H54 (cell line): ENCODE results near the gene PTCRA.
"Not testable (repeated sequence)": the region's sequence is repeated elsewhere in the genome, so short reads cannot be mapped to it uniquely, and the experiment has no call there.

Source experiments
- DNase-seq: peaks from one replicate; pipeline ENCODE4 v3.0.0; 2011; ENCODE audit warnings: low spot score, mixed read lengths; ENCODE audit not compliant: insufficient read length
- FAIRE-seq: peaks from 3 replicates; lab custom pipeline; 2011; peaks lifted over from hg19 to GRCh38; lab: Jason Lieb, UNC
- POLR2A ChIP-seq: IDR thresholded peaks from 2 replicates; pipeline ENCODE4 v1.6.1; 2011; ENCODE audit warnings: low read depth, mild to moderate bottlenecking, low read length

The PTCRA gene

DNA sequence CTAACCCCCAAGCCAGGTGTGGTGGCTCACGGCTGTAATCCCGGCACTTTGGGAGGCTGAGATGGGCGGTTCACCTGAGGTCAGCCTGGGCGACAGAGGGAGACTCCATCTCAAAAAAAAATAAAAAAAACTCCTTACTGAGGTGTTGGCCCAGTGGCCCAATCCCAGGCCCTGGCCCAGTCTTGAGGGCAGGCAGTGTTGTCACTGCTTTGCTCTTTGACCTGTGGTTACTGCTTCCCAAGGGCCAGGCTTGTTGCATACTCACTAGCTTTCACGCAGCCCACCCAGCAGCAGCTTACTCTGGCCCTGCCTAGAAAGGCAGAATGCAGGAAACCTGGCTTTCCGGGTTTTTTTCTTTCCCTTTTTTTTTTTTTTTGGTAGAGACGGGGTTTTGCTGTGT lies 26.6 kb downstream of the PTCRA start:
- FAIRE-seq (no peak), DNase-seq (no peak)
- no peak for TF ChIP-seq POLR2A

GRCh38 chr6:42947950-42948349 lies 32.1 kb downstream of the PTCRA start:
- no peak for TF ChIP-seq POLR2A
- DNase-seq (no peak), FAIRE-seq (no peak)

- no peak for FAIRE-seq
- DNase-seq, result no peak
- no peak for TF ChIP-seq POLR2A
These were observed 36.5 kb downstream of the PTCRA start for GRCh38 chr6:42952389-42952788.

GRCh38 chr6:42954405-42954804 lies 38.6 kb downstream of the PTCRA start:
- FAIRE-seq, DNase-seq: not testable (repeated sequence)

DNA sequence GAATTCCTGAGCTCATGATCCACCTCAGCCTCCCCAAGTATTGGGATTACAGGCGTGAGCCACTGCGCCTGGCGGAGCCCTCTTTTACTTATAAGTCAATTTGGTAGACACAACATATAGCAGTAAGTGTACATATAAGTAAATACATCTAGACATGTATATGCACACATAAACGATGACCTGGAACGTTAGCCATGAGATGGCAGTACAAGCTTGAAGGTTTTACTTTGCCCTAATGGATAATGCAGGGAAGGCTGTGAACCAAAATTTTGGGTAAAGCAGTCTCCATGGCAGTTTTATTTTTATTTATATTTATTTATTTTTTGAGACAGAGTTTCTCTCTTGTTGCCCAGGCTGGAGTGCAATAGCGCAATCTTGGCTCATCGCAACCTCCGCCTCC lies 42.3 kb downstream of the PTCRA start:
- DNase-seq, result no peak

GRCh38 chr6:42959917-42960242 lies 44.0 kb downstream of the PTCRA start:
- FAIRE-seq (no peak), DNase-seq (no peak)
- no peak for TF ChIP-seq POLR2A

More for the DNA sequence above, 42.3 kb downstream of the PTCRA start:
- no peak for FAIRE-seq
- no peak for TF ChIP-seq POLR2A

DNA sequence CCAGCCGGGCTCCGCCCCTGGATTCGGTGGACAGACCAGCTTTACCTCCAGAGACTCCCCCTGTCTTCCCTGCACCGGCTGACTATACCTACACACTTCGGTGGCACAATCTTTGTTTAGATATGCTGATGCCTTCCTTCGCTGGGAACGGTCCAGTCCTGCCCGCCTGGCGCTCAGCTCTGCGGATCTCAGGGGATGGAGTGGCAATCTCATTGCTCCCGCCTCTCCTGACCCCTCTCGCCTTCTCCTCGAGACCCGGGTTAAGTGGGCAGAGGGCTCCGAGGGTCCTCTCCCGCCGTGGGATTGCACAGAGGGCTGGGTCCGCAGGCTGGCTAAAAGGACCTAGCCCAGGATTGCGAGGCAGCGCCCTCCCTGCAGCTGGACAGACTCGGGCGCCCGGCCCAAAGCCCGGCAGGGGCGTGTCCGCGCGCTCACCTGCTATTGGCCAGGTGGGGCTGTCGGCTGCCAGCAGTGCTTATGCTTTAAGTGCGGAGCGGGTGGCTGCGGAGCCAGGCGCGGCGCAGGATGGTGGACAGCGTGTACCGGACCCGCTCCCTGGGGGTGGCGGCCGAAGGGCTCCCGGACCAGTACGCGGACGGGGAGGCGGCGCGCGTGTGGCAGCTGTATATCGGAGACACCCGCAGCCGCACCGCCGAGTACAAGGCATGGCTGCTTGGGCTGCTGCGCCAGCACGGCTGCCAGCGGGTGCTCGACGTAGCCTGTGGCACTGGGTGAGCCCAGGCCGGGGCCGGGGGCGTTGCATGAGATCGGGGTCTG lies 44.6 kb downstream of the PTCRA start, which contains the start of gene GNMT:
Gene GNMT, plus strand, starts transcription at position 512 of the 777 bp plus-strand sequence. Its CDS starts 14 bp downstream, at position 526.
- no peak for DNase-seq
- TF ChIP-seq POLR2A, result no peak
- FAIRE-seq, result no peak

DNA sequence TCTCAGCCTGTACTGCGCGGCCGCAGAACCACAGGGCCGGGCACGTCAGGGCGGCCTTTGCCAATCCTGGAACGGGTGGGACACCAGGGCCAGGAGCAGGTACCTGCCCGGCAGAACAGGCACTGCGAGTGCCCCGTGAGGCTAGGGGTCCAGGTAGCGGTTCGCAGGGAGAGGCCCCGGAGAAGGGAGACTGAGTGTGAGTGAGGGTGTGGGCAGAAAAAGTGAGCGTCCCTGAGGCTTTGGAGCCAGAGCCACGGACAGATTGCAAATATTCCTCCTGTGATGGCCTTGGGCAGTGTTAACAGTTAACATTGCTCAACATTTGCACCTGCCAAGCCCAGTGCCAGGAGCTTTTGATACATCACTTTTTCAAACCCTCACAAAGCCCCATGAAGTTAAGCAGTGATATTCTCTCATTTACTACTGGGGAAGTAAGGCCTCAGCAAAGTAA lies 45.2 kb downstream of the PTCRA start:
- no peak for TF ChIP-seq POLR2A
- no peak for FAIRE-seq
- no peak for DNase-seq

- FAIRE-seq (no peak), DNase-seq (no peak)
- TF ChIP-seq POLR2A, result no peak
These were observed 46.2 kb downstream of the PTCRA start for GRCh38 chr6:42962096-42962495.

- FAIRE-seq, result no peak
- no peak for DNase-seq
- TF ChIP-seq POLR2A, result no peak
These were observed 46.8 kb downstream of the PTCRA start for GRCh38 chr6:42962502-42963178.

- TF ChIP-seq POLR2A, result no peak
- no peak for DNase-seq
These were observed 47.5 kb downstream of the PTCRA start for GRCh38 chr6:42963179-42963854.

GRCh38 chr6:42963855-42964605 lies 48.2 kb downstream of the PTCRA start:
- TF ChIP-seq POLR2A, result no peak
- DNase-seq, result peak; percentile 58
- no peak for FAIRE-seq

More at GRCh38 chr6:42963179-42963854, 47.5 kb downstream of the PTCRA start:
- no peak for FAIRE-seq

DNA sequence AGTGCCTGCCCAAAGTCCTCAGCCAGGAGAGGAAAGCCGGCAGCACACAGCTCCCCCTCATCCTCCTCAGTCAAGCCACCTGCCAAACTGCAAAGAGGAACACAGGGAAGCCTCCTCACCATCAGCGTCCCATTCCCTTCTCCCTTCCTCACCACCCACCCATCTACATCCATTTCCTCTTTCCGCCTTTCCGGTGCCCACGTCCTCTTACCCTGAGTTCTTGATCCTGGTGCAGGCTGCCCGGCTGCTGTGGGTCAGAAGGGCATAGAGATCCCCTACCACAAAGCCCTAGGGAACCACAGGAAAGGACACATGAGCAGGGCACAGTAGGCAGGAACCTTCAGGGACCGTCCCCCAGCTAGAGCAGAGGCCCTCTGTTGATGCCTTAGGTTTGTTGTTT lies 50.7 kb downstream of the PTCRA start:
- no peak for FAIRE-seq
- TF ChIP-seq POLR2A, result no peak
- no peak for DNase-seq
